GM12875 (cell line): ENCODE measurements around the gene AMOT.

Experiments
- H3K4me3 ChIP-seq: one replicate; pipeline ENCODE4 v1.5.1; 2011; ENCODE audit warnings: low read depth, low read length, control low read depth
- CTCF ChIP-seq: IDR thresholded peaks from 2 replicates; pipeline ENCODE4 v1.5.1; 2011; ENCODE audit warnings: low read depth, mild to moderate bottlenecking, control low read depth, inconsistent platforms, low read length, moderate library complexity, borderline replicate concordance; ENCODE audit not compliant: insufficient read depth

AMOT gene

GRCh38 chrX:112840382-112841113 lies at the start of gene AMOT:
Gene AMOT, minus strand, starts transcription at chrX:112840831. Its CDS starts 17,705 bp downstream, at chrX:112823126.
- no peak for TF ChIP-seq CTCF
- peak within 1 kb of the TSS; percentile 42 for H3K4me3 ChIP-seq

GRCh38 chrX:112889400-112889799 lies 48.8 kb upstream of the AMOT start:
- no peak for TF ChIP-seq CTCF
- no peak overlapping the region for H3K4me3 ChIP-seq

DNA sequence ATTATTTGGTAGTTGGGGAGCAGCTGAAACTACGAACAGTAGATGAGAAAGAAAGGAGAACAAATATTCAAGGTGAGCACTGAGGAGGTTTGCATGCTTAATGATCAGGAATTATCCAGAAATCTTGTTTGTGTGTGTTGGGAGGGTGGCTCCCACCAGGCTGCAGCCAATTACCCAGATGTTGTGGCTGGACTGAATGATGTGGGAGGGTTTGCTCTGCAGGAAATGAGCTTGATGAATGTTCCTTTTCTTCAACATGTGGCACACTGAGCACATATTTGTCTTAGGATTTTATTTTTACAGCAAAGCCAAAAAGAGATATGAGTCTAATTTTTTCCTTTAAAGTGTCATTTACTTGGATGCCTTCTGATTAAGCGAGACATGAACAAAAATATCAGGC lies 48.3 kb upstream of the AMOT start:
- no peak overlapping the region for H3K4me3 ChIP-seq
- no peak for TF ChIP-seq CTCF

- no peak overlapping the region for H3K4me3 ChIP-seq
- TF ChIP-seq CTCF: no peak
Measured at GRCh38 chrX:112877771-112878173, 37.1 kb upstream of the AMOT start.

DNA sequence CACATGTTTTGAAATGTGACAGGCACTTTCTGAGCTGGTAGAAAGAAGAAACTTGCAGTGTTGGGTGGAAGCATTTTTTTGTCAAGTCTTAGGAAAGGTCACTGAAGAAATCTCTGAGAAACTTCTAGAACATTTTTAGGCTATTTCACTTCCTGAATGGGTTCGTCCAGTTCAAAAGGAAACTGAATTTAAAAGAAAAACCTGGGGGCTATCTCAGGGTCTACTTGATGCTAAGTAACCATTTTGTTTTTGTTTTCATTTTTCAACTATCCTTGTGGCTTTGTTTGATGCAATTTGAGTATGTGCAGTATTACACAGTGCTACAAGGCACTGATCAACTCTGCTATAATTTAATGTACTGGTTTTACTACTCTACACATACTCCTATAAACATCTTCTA lies 34.0 kb upstream of the AMOT start:
- no peak for TF ChIP-seq CTCF
- H3K4me3 ChIP-seq: no peak overlapping the region

DNA sequence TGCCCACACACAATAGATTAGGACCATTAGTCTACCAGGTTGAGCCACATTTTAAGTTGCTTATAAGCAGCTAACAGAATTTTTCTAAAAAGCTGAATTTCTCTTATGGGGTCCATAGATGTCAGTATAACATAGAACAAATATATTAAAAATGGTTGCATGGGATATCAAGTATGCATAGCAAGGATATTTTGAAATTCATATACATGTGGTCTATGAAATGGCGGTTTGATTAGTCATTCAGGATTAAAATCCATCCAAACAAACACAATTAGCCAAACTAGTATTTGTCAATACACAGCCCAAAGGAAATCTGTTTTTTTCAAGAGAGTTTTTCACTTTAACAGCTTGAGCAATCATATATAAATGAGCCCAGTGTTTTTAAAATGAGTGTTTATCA lies 33.5 kb upstream of the AMOT start:
- no peak for TF ChIP-seq CTCF
- H3K4me3 ChIP-seq: no peak overlapping the region

DNA sequence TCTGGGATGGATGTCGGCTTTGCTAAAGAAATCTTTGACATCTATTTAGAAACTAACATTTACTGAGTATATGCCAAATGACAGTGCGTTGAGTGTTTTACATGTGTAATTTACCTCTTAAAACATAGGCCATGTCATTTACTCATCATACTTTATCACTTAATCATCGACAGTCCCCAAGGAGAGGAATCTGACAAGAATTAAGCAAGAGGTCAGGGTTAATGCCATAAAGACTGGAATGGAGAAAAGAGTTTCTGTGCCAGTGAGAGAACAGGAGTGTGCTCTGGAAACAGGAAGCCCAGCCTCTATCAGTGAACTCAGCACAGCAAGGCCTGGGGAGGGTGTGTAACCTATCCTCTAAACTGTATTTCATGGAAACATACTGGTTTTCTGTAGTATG lies 28.0 kb upstream of the AMOT start:
- H3K4me3 ChIP-seq: no peak overlapping the region
- TF ChIP-seq CTCF: no peak
